Duodenal mucosa (tissue), 2 donors: ENCODE results near the gene KRTAP9-4.

ENCODE experiments used
- H3K27ac ChIP-seq: one replicate; pipeline ENCODE4 v1.7.0; 2013; ENCODE audit warnings: low read depth, low read length
- H3K27me3 ChIP-seq, 2 donors: one replicate each; pipeline ENCODE4 v1.7.0; 2013; ENCODE audit warnings: low read length in 2 of 2, control low read depth in 1 of 2; ENCODE audit not compliant: insufficient read depth in 2 of 2, control insufficient read depth in 1 of 2
- H3K36me3 ChIP-seq, 2 donors: one replicate each; pipeline ENCODE4 v1.7.0; 2013; ENCODE audit warnings: low read length in 2 of 2, control low read depth in 1 of 2; ENCODE audit not compliant: insufficient read depth in 2 of 2, control insufficient read depth in 1 of 2
- H3K4me1 ChIP-seq, 2 donors: one replicate each; pipeline ENCODE4 v1.7.0; 2013; ENCODE audit warnings: low read length in 2 of 2, control low read depth in 1 of 2; ENCODE audit not compliant: insufficient read depth in 2 of 2, control insufficient read depth in 1 of 2
- H3K4me3 ChIP-seq, 2 donors: one replicate each; pipeline ENCODE4 v1.7.0; 2013; ENCODE audit warnings: low read length in 2 of 2, low read depth in 1 of 2
- H3K9ac ChIP-seq, 2 donors: one replicate each; pipeline ENCODE4 v1.7.0; 2013; ENCODE audit warnings: low read length in 2 of 2, low read depth in 1 of 2
- H3K9me3 ChIP-seq, 2 donors: one replicate each; pipeline ENCODE4 v1.7.0; 2013; ENCODE audit warnings: low read length in 2 of 2, control low read depth in 1 of 2; ENCODE audit not compliant: control insufficient read depth in 1 of 2

KRTAP9-4 gene

DNA sequence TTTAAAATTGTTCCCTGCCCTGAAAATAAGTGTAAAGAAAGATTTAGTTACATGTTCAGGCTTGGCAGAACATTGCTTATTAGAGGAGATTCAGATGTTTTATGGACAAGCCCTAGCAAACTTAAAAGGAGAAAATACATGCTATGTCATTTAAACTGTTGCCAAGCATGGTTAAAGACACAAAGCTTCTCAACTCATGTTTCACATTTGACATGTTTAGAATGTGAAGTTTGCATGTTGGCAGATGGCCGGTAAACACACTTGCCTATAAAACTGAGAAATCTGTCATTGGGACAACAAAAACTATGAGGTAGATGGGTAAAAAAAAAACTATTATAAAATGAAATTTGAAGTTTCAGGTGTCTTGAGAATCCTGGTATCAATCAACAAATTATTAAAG lies 47.4 kb downstream of the KRTAP9-4 start:
- H3K9me3 ChIP-seq = no peaks in the 10 kb centered on the region
- H3K27me3 ChIP-seq = no peaks in the 10 kb centered on the region
- no peaks in the 10 kb centered on the region for H3K36me3 ChIP-seq
- H3K27ac ChIP-seq = no peak overlapping the region
- no peak overlapping the region for H3K9ac ChIP-seq
- no peak overlapping the region for H3K4me3 ChIP-seq
- H3K4me1 ChIP-seq = no peaks in the 10 kb centered on the region

DNA sequence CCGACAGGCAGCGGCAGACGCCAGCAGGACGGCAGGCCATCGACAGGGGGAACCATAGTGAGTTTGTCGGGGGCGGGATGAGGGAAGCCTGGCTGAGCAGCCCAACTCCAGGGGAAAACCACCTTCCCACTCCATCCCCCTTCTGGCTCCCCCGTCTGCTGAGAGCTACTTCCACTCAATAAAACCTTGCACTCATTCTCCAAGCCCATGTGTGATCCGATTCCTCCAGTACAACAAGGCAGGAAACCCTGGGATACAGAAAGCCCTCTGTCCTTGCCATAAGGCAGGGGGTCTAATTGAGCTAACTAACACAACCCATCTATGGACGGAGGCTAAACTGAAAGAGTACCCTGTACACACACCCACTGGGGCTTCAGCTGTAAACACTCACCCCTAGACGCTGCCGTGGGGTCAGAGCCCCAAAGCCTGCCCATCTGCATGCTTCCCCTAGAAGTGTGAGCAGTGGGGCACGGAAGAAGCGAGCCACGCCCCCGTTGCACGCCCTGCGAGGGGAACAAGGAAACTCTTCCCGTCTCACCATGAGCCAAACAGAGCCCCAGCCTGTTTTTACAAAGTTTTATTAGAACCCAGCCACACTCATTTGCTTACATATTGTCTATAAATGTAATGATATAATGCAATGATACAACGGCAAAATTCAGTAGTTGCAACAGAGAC lies 49.1 kb downstream of the KRTAP9-4 start:
- Histone ChIP-seq H3K27ac (no peak overlapping the region), H3K27me3 (peaks cover 0 to 9% of the 10 kb centered on the region in 2 donors), H3K4me3 (no peak overlapping the region)

More for the DNA sequence above, 49.1 kb downstream of the KRTAP9-4 start:
- Histone ChIP-seq H3K9ac (no peak overlapping the region), H3K4me1 (no peaks in the 10 kb centered on the region), H3K9me3 (no peaks in the 10 kb centered on the region), H3K36me3 (no peaks in the 10 kb centered on the region)
